Ammon's horn (tissue), 1 donor: ENCODE measurements around the gene DGLUCY.
"Not testable (repeated sequence)": the region's sequence is repeated elsewhere in the genome, so short reads cannot be mapped to it uniquely, and the experiment has no call there.

Experiments
- DNase-seq: peaks from one replicate; pipeline ENCODE4 v3.0.0-alpha.2; 2016; ENCODE audit warnings: low spot score

Gene DGLUCY

GRCh38 chr14:91207008-91207407, 93.1 kb downstream of the DGLUCY start:
- DNase-seq: no peak

GRCh38 chr14:91211017-91211416, 97.1 kb downstream of the DGLUCY start:
- no peak for DNase-seq

- no peak for DNase-seq
Observed at GRCh38 chr14:91214306-91214705, 100.4 kb downstream of the DGLUCY start.

GRCh38 chr14:91215381-91215780, 101.5 kb downstream of the DGLUCY start:
- no peak for DNase-seq

- no peak for DNase-seq
Observed at GRCh38 chr14:91216731-91217226, 102.9 kb downstream of the DGLUCY start.

GRCh38 chr14:91218014-91218413, 104.1 kb downstream of the DGLUCY start:
- DNase-seq: no peak

- no peak for DNase-seq
Observed at GRCh38 chr14:91219517-91220389, 105.9 kb downstream of the DGLUCY start.

- DNase-seq: no peak
Observed at GRCh38 chr14:91220581-91221000, 106.7 kb downstream of the DGLUCY start.

- DNase-seq: no peak
Observed at GRCh38 chr14:91221270-91221669, 107.4 kb downstream of the DGLUCY start.

GRCh38 chr14:91223028-91223783, 109.3 kb downstream of the DGLUCY start:
- no peak for DNase-seq

- DNase-seq: no peak
Observed at GRCh38 chr14:91225025-91225424, 111.2 kb downstream of the DGLUCY start.

GRCh38 chr14:91226360-91226759, 112.5 kb downstream of the DGLUCY start:
- not testable (repeated sequence) for DNase-seq

- no peak for DNase-seq
Observed at GRCh38 chr14:91227183-91227628, 113.3 kb downstream of the DGLUCY start.

GRCh38 chr14:91228112-91229004, 114.5 kb downstream of the DGLUCY start:
- DNase-seq: no peak

- DNase-seq: no peak
Observed at GRCh38 chr14:91229005-91229382, 115.1 kb downstream of the DGLUCY start.

GRCh38 chr14:91229743-91230200, 115.9 kb downstream of the DGLUCY start:
- no peak for DNase-seq

GRCh38 chr14:91230397-91231035, 116.6 kb downstream of the DGLUCY start:
- no peak for DNase-seq

- DNase-seq: no peak
Observed at GRCh38 chr14:91231446-91231845, 117.6 kb downstream of the DGLUCY start.

- DNase-seq: no peak
Observed at GRCh38 chr14:91232052-91232451, 118.2 kb downstream of the DGLUCY start.

GRCh38 chr14:91232603-91233002, 118.7 kb downstream of the DGLUCY start:
- DNase-seq: no peak
